ENCODE results near the gene PLSCR4. TPM values are rescaled to one million over a fixed set of nuclear protein-coding genes. Genes with fewer than 3 reads are reported as not detected.

Gene PLSCR4
- total and polyA plus RNA-seq, 2 of the 8 experiments (the other 6 are each of a cell fraction or from before 2014, with no cell fraction given), result 1.8 to 2.9 TPM

DNA sequence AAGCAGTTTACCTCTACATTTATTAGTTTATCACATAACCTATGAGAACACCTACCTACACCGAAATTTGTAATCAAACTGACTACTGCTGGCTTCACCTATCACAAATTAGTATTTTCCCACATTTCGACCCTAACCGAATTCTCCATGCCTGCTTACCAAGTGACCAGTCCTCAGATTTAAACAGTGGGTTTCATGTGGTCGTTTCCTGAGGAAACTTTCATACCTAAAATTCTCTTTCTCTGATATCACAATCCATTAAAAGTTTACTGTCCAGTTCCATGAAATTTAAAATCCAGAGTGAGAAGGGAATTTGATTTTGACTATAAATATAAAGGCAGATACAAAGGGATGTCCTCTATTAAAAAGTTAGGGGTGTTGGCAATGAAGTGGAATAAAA, 91.9 kb downstream of the PLSCR4 start (continued):
- TF ChIP-seq CHD7 (IDR thresholded peaks at IDR 0.05; ENCODE audit: insufficient replicate concordance, low read length) (no peak), CTBP2 (IDR thresholded peaks at IDR 0.05; ENCODE audit: borderline replicate concordance, insufficient read depth, insufficient read length, low read length) (no peak)
